HepG2 (cell line): ENCODE data around the gene ERFL. TPM values are rescaled to one million over a fixed set of nuclear protein-coding genes. Genes with fewer than 3 reads are reported as not detected.

ENCODE experiments used
- FOXP1 ChIP-seq, 2 experiments: fragments of 450-650 bp in 1 of 2; IDR thresholded peaks; 2 replicates each; pipeline ENCODE4 v1.6.1; 2017 to 2018; ENCODE audit warnings: antibody characterized with exemption in 1 of 2
- HMG20A ChIP-seq: IDR thresholded peaks from 2 replicates; pipeline ENCODE4 v1.6.1; 2016; ENCODE audit warnings: borderline replicate concordance
- HMG20B ChIP-seq: conservative IDR thresholded peaks from 2 replicates; pipeline ENCODE4 v1.6.1; 2016; ENCODE audit warnings: missing genetic modification reagents, missing compliant biosample characterization
- IRF1 ChIP-seq: sonication (generic); formaldehyde crosslinking; IDR thresholded peaks from 2 replicates; pipeline ENCODE4 v1.4.0; 2020; ENCODE audit warnings: low read depth, mild to moderate bottlenecking, missing genetic modification reagents
- IRX3 ChIP-seq: sonication (generic); formaldehyde crosslinking; IDR thresholded peaks from 2 replicates; pipeline ENCODE4 v1.8.1; 2023; ENCODE audit warnings: mild to moderate bottlenecking, low read depth, missing genetic modification reagents, borderline replicate concordance
- PLRG1 ChIP-seq: fragments of 450-650 bp; conservative IDR thresholded peaks from 2 replicates; pipeline ENCODE4 v1.6.1; 2016
- SP1 ChIP-seq, 2 experiments: fragments of 450-650 bp in 1 of 2; sonication (generic) in 1 of 2; formaldehyde crosslinking in 1 of 2; IDR thresholded peaks; 2 replicates each; pipeline versions ENCODE4 v1.4.0 to v1.6.1; 2016 to 2020; ENCODE audit warnings: missing genetic modification reagents in 1 of 2
- ZBTB25 ChIP-seq: IDR thresholded peaks from 2 replicates; pipeline ENCODE4 v1.6.1; 2018; ENCODE audit warnings: missing genetic modification reagents
- ZMYM2 ChIP-seq: sonication (generic); formaldehyde crosslinking; IDR thresholded peaks from 2 replicates; pipeline ENCODE4 v1.8.0; 2022; ENCODE audit warnings: mild to moderate bottlenecking, missing genetic modification reagents
- ZNF225 ChIP-seq: sonication (generic); formaldehyde crosslinking; IDR thresholded peaks from 2 replicates; pipeline ENCODE4 v1.4.0; 2020; ENCODE audit warnings: mild to moderate bottlenecking, missing genetic modification reagents
- ZNF260 ChIP-seq: sonication (generic); formaldehyde crosslinking; IDR thresholded peaks from 2 replicates; pipeline ENCODE4 v1.4.0; 2020; ENCODE audit warnings: missing genetic modification reagents, low read depth, mild to moderate bottlenecking, borderline replicate concordance
- ZNF30 ChIP-seq: sonication (generic); formaldehyde crosslinking; IDR thresholded peaks from 2 replicates; pipeline ENCODE4 v1.5.0; 2020; ENCODE audit warnings: mild to moderate bottlenecking, missing genetic modification reagents
- ZNF547 ChIP-seq: sonication (generic); formaldehyde crosslinking; IDR thresholded peaks from 2 replicates; pipeline ENCODE4 v1.5.1; 2020; ENCODE audit warnings: mild to moderate bottlenecking, missing genetic modification reagents
- ZNF563 ChIP-seq: sonication (generic); formaldehyde crosslinking; IDR thresholded peaks from 2 replicates; pipeline ENCODE4 v1.8.0; 2022; ENCODE audit warnings: mild to moderate bottlenecking, moderate library complexity, missing genetic modification reagents
- ZNF598 ChIP-seq: sonication (generic); formaldehyde crosslinking; IDR thresholded peaks from 2 replicates; pipeline ENCODE4 v1.5.1; 2020; ENCODE audit warnings: mild to moderate bottlenecking, missing genetic modification reagents, borderline replicate concordance
- ZNF709 ChIP-seq: sonication (generic); formaldehyde crosslinking; IDR thresholded peaks from 2 replicates; pipeline ENCODE4 v1.5.0; 2020; ENCODE audit warnings: mild to moderate bottlenecking, missing genetic modification reagents
- ZNF710 ChIP-seq: sonication (generic); formaldehyde crosslinking; IDR thresholded peaks from 2 replicates; pipeline ENCODE4 v1.5.0; 2020; ENCODE audit warnings: mild to moderate bottlenecking, missing genetic modification reagents, borderline replicate concordance
- polyA plus RNA-seq, 8 experiments: library from polyadenylated mRNA; depleted of rRNA in 3 of 8; stranded (reverse) in 7 of 8; unstranded in 1 of 8; fragments of >200 nt; fragmentation: Illumina TruSeq in 4 of 8; extraction: Trizol in 4 of 8; gene quantifications; 2 replicates each; pipeline versions ENCODE4 v1.2.1 to v1.2.3, GENCODE V29; 2011 to 2016; ENCODE audit warnings: low read depth in 4 of 8, missing spikeins in 1 of 8, mixed read lengths in 1 of 8; ENCODE audit not compliant: insufficient read depth in 1 of 8
- total RNA-seq, 5 experiments: library from RNA; depleted of rRNA; stranded (reverse); fragments of >200 nt; fragmentation: Illumina TruSeq; extraction: Trizol; gene quantifications; 2 replicates each; pipeline ENCODE4 v1.2.3, GENCODE V29; 2016; ENCODE audit warnings: low read depth in 1 of 5
- TF ChIP-seq, protein P1 (sequence below): sonication (generic); formaldehyde crosslinking; IDR thresholded peaks from 2 replicates; pipeline ENCODE4 v1.5.0; 2020; ENCODE audit warnings: mild to moderate bottlenecking, low read depth, missing genetic modification reagents, borderline replicate concordance
- TF ChIP-seq, protein P2 (sequence below): sonication (generic); formaldehyde crosslinking; IDR thresholded peaks from 2 replicates; pipeline ENCODE4 v1.4.0; 2020; ENCODE audit warnings: missing genetic modification reagents
- TF ChIP-seq, protein P3 (sequence below): sonication (generic); formaldehyde crosslinking; IDR thresholded peaks from 2 replicates; pipeline ENCODE4 v1.4.0; 2020; ENCODE audit warnings: missing genetic modification reagents, borderline replicate concordance

Gene ERFL
- total and polyA plus RNA-seq, 2 of the 13 experiments (the other 11 are each of a cell fraction or from before 2014, with no cell fraction given), result not detected

DNA sequence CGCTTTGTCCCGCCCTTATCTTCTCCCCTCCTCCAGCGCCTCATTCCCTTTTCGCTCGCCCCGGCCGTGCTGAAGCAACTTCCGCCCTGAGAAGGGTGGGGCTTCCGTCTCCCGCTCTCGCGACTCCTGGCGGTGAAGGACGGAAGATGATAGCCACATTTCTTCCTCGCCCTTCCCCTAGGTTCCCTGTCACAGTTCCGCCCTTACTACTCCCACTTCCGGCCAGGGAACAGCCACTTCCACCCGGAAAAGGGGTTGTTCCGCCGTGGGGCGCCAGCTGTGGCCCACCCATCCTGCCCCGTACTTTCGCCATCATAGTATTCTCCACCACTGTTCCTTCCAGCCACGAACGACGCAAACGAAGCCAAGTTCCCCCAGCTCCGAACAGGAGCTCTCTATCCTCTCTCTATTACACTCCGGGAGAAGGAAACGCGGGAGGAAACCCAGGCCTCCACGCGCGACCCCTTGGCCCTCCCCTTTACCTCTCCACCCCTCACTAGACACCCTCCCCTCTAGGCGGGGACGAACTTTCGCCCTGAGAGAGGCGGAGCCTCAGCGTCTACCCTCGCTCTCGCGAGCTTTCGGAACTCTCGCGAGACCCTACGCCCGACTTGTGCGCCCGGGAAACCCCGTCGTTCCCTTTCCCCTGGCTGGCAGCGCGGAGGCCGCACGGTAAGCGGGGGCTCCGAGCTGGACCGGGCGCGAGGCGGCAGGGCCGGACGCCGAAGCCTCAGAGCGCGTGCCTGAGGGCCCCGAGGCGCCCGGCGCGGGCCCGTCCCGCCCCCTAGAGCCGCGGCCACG, 68.4 kb downstream of the ERFL start, which contains the start of gene RPS19 (continued):
- TF ChIP-seq, protein P1, sequence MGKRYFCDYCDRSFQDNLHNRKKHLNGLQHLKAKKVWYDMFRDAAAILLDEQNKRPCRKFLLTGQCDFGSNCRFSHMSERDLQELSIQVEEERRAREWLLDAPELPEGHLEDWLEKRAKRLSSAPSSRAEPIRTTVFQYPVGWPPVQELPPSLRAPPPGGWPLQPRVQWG (CRISPR knock-in tag), result no peak
- TF ChIP-seq ZNF260 (CRISPR knock-in tag), result no peak
- 0 out of 2 replicates have a peak, but pooled peaks have one; percentile 23 for TF ChIP-seq ZNF547
- TF ChIP-seq FOXP1 (IDR thresholded peaks at IDR 0.05), result no peak
- no peak for TF ChIP-seq FOXP1 (CRISPR knock-in tag; IDR thresholded peaks at IDR 0.05)
- peak; percentile 81; the same call in 1 of the 2 replicates for TF ChIP-seq ZMYM2
- TF ChIP-seq IRX3 (CRISPR knock-in tag), result no peak
- no peak for TF ChIP-seq IRF1 (CRISPR knock-in tag)
- TF ChIP-seq ZNF563 (CRISPR knock-in tag), result no peak; the same call in none of the 2 replicates
- peak; percentile 91 for TF ChIP-seq SP1 (IDR thresholded peaks at IDR 0.05)
- TF ChIP-seq SP1 (CRISPR knock-in tag; IDR thresholded peaks at IDR 0.05), result peak; percentile 100
- TF ChIP-seq, protein P2, sequence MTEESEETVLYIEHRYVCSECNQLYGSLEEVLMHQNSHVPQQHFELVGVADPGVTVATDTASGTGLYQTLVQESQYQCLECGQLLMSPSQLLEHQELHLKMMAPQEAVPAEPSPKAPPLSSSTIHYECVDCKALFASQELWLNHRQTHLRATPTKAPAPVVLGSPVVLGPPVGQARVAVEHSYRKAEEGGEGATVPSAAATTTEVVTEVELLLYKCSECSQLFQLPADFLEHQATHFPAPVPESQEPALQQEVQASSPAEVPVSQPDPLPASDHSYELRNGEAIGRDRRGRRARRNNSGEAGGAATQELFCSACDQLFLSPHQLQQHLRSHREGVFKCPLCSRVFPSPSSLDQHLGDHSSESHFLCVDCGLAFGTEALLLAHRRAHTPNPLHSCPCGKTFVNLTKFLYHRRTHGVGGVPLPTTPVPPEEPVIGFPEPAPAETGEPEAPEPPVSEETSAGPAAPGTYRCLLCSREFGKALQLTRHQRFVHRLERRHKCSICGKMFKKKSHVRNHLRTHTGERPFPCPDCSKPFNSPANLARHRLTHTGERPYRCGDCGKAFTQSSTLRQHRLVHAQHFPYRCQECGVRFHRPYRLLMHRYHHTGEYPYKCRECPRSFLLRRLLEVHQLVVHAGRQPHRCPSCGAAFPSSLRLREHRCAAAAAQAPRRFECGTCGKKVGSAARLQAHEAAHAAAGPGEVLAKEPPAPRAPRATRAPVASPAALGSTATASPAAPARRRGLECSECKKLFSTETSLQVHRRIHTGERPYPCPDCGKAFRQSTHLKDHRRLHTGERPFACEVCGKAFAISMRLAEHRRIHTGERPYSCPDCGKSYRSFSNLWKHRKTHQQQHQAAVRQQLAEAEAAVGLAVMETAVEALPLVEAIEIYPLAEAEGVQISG (CRISPR knock-in tag), result peak; percentile 98
- no peak for TF ChIP-seq PLRG1
- TF ChIP-seq ZNF30, result no peak
- TF ChIP-seq, protein P3, sequence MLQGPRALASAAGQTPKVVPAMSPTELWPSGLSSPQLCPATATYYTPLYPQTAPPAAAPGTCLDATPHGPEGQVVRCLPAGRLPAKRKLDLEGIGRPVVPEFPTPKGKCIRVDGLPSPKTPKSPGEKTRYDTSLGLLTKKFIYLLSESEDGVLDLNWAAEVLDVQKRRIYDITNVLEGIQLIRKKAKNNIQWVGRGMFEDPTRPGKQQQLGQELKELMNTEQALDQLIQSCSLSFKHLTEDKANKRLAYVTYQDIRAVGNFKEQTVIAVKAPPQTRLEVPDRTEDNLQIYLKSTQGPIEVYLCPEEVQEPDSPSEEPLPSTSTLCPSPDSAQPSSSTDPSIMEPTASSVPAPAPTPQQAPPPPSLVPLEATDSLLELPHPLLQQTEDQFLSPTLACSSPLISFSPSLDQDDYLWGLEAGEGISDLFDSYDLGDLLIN (CRISPR knock-in tag), result peak; percentile 10; the same call in 1 of the 2 replicates
- TF ChIP-seq ZNF710 (CRISPR knock-in tag), result peak; percentile 81; the same call in 1 of the 2 replicates
- no peak for TF ChIP-seq HMG20A (CRISPR knock-in tag)
- no peak; the same call in 1 of the 2 replicates for TF ChIP-seq HMG20B (CRISPR knock-in tag)
- peak; percentile 83 for TF ChIP-seq ZNF709 (CRISPR knock-in tag)
- no peak for TF ChIP-seq ZNF225 (CRISPR knock-in tag)
- peak; percentile 29; the same call in 1 of the 2 replicates for TF ChIP-seq ZNF598 (CRISPR knock-in tag)
- TF ChIP-seq ZBTB25, result peak; percentile 95
